NCI-H2081 treated with DMSO at 0.1 percent for 48 hours (cell line): ENCODE measurements around the gene AVPI1.
A peak's percentile ranks its signal among the peaks of the same experiment; 100 is the strongest.

Source experiments
- DNase-seq: peaks from one replicate; lab custom pipeline; 2025; lab: John Stamatoyannopoulos, UW

The AVPI1 gene

GRCh38 chr10:97686962-97687784 lies at the start of gene AVPI1:
AVPI1 (minus strand) TSS chr10:97687241; CDS start chr10:97679905, 7,336 bp downstream.
- DNase-seq, result peak; percentile 78

- no peak for DNase-seq
These were observed 49.4 kb upstream of the AVPI1 start for GRCh38 chr10:97736403-97736901.

- no peak for DNase-seq
These were observed 47.0 kb upstream of the AVPI1 start for GRCh38 chr10:97734021-97734420.

GRCh38 chr10:97733256-97733655 lies 46.2 kb upstream of the AVPI1 start:
- no peak for DNase-seq

- DNase-seq, result no peak
These were observed 45.0 kb upstream of the AVPI1 start for GRCh38 chr10:97732052-97732359.

GRCh38 chr10:97731346-97732051 lies 44.5 kb upstream of the AVPI1 start:
- DNase-seq, result peak; percentile 29

GRCh38 chr10:97729014-97729413 lies 42.0 kb upstream of the AVPI1 start:
- DNase-seq, result no peak

- DNase-seq, result no peak
These were observed 39.7 kb upstream of the AVPI1 start for GRCh38 chr10:97726636-97727178.

GRCh38 chr10:97724341-97724941 lies 37.4 kb upstream of the AVPI1 start:
- DNase-seq, result no peak

- DNase-seq, result no peak
These were observed 36.0 kb upstream of the AVPI1 start for GRCh38 chr10:97723001-97723400.

GRCh38 chr10:97721871-97722780 lies 35.1 kb upstream of the AVPI1 start:
- DNase-seq, result no peak

GRCh38 chr10:97719602-97720001 lies 32.6 kb upstream of the AVPI1 start:
- DNase-seq, result no peak

- DNase-seq, result no peak
These were observed 31.7 kb upstream of the AVPI1 start for GRCh38 chr10:97718659-97719142.

GRCh38 chr10:97718178-97718577 lies 31.1 kb upstream of the AVPI1 start:
- DNase-seq, result no peak

- DNase-seq, result no peak
These were observed 30.6 kb upstream of the AVPI1 start for GRCh38 chr10:97717627-97718026.

- no peak for DNase-seq
These were observed 28.3 kb upstream of the AVPI1 start for GRCh38 chr10:97715259-97715874.

GRCh38 chr10:97714401-97715258 lies 27.6 kb upstream of the AVPI1 start:
- no peak for DNase-seq

GRCh38 chr10:97713826-97714400 lies 26.9 kb upstream of the AVPI1 start:
- no peak for DNase-seq

GRCh38 chr10:97713339-97713825 lies 26.3 kb upstream of the AVPI1 start, which contains the start of gene MARVELD1:
MARVELD1 (plus strand) TSS chr10:97713730; CDS start chr10:97713877, 147 bp downstream.
- DNase-seq, result no peak
